ENCODE data around the gene CASQ1. TPM values are rescaled to one million over a fixed set of nuclear protein-coding genes. Genes with fewer than 3 reads are reported as not detected.
A peak's percentile ranks its signal among the peaks of the same experiment; 100 is the strongest.

CASQ1 gene
- total RNA-seq, 1 donor from 2014 or later: 109 TPM

DNA sequence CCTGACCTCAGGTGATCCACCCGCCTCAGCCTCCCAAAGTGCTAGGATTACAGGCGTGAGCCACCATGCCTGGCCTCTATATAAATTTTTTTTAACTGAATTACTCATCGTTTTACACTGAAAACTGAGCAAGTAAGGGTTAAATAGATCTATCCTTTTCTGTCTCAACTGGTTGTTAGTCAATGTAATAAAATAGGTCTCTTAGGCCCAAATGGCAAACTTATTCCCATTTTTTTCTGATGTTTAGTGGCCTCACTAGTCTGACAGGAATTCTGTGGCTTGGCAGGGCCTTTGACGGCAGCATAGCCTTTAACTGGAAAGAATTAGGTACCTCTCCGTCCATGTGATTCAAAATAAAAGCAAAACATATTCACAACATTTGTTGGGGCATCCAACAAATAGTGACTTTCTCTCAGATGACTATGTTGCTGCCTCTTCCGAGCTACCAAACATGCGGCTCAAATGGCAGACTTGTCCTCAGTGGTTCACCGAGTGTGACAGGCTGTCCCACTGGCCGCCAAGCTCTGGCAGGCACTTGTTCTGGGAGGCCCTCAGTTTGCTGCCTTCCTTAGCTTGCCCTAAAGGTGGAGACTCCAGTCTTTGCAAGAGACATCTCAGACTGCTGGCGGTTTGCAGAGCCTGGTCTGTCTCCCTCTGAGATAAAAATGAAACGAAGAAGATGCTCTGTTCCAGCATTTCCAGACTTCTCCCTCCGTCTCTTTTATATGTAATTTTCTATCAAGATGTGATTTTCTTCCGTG is 21.6 kb upstream of the CASQ1 start:
- no peak for DNase-seq

DNA sequence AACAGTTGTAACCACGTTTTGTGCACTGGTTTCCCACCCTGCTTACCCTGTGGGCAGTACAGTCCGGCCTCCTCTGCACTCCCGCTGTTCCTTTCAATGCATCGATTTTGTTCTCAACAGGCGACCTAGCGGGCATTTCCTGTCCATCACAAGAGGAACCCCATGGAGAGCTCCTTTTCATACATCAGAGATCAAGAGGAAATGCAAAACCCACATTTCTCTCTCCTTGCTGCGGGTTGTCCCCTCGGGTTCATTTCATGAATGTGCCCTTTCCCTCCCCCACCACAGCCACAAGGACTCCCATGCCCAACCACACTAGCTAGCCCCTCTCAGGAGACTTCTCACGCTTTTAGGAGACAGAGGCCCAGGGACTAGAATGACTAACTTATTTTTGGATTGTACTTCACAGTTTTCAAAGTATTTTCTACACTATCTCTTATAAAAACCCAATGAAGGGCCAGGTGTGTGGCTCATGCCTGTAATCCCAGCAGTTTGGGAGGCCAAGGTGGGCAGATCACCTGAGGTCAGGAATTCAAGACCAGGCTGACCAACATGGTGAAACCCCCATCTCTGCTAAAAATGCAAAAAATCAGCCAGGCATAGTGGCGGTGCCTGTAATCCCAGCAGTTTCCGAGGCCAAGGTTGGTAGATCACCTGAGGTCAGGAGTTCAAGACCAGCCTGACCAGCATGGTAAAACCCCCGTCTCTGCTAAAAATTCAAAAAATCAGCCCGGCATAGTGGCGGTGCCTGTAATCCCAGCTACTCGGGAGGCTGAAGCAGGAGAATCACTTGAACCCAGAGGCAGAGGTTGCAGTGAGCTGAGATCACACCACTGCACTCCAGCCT is 20.6 kb upstream of the CASQ1 start:
- no peak for DNase-seq

DNA sequence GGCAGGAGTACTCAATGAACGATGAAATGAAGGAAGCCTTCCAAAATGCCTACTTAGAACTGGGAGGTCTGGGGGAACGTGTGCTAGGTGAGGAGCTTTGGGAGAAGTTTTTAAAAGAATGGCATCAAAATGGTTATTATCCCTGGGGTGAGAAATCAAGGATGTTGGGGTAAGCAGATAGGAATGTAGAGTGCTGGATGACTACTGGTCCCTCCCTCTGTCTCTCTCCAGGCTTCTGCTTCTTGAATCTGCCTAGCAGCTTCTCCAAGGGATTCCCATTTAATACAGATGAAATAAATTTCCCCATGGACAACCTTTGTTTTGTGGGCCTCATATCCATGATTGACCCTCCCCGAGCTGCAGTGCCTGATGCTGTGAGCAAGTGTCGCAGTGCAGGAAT is 19.0 kb upstream of the CASQ1 start:
- no peak for DNase-seq

DNA sequence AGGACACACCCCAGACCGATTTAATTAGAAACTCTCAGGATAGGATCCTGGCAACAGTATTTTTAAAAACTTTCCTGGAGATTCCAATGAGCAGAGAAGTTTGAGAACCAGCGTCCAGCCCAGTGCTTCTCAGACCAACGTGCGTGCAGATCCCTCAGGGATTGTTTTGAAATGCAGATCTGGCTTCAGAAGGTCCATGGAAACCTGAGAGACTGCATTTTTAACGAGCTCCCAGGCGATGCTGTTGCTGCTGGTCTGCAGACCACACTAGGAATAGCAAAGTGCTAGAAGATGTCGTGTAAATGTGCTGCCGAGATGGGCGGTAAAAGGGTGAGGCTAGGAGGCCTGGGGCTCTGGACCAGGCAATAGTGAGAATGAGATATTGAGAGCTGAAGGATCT is 18.4 kb upstream of the CASQ1 start:
- DNase-seq: no peak

DNA sequence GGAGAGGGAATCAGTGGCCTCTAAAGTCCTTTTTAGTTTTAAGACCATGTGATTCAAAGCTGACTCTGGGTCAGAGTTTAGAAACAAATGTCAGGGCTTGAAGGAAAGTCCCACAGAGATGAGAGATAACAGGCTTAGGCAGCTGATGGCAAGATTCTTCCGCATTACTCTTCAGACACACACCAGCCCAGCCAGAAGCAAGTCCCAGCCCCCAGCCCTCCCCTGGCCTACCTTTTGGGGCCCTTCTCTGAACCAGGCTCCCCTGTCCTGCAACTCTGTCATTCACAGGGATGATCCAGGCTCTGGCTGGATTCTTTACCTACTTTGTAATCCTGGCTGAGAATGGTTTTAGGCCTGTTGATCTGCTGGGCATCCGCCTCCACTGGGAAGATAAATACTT is 13.1 kb upstream of the CASQ1 start:
- no peak for DNase-seq

DNA sequence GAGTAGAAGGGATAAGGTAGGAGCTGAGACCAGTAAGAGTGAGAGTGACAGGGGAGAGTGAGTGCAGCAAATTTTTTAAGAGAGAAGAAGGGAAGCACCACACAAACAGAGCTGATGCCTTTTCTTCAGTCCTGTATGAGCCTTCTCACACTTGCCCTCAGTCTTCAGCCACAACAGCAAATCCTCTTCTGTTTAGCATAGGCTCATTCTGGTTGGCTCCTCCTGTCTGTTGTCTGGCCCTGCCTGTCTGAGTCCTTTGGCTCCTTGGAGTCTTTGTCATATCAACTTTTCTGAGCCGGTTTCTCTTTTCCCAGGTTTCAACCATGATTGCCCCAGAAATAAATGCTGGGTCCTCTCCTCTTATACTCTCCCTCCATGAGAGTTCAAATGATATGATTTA is 12.7 kb upstream of the CASQ1 start:
- DNase-seq: no peak

DNA sequence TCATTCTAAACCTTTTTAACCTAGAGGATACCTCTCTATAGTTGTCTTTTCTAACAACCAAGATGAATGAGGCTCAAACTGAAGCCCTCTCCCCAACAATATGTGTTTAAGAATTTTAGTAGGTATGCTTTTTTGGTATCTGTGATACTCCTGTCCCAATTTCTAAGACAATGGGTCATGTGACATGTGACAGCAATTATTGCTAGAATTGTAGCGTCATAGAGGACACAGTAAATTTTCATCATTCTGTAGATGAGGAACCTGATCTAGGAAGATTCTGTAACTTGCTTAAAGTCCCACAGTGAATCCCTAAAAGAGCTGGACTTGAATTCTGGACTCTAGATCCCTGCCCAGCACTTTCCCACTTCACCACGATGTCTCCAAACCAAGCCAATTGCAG is 11.6 kb upstream of the CASQ1 start:
- no peak for DNase-seq

DNA sequence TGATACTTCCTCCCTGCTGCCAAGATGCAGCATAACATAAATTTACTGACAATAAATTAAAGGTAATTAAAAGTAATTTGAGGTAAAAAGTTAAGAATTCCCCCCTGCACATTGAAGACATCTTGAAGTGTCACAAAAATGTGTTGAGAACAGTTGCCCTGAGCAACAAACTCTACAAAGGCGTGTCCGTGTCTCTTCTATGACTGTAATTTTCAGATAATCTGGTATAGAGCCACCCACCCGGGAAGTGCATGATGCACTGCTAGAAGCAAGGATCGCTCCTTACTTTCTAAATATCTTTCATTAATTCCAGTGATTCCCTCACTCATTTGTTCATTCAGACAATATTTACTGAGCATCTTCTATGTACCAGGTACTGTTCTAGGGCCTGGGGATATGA is 11.0 kb upstream of the CASQ1 start:
- no peak for DNase-seq

DNA sequence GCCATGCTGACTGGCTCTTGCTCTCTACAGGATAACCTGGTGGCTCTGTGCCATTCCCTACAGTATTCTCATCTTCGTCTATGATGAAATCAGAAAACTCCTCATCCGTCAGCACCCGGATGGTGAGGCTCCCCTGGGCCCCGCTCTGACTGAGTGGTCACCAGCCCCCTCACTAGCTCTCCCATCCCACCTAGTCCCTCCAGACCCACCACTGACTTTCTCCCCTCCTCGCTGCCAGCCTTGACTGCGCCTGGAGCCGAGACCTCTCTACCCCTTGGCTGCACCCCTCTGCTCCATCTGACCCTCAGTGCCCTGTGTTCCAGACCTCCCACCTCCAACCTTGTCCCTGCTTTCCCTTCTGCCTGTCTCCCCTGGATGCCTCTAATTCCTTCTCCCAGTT is 4.1 kb upstream of the CASQ1 start:
- no peak for DNase-seq

DNA sequence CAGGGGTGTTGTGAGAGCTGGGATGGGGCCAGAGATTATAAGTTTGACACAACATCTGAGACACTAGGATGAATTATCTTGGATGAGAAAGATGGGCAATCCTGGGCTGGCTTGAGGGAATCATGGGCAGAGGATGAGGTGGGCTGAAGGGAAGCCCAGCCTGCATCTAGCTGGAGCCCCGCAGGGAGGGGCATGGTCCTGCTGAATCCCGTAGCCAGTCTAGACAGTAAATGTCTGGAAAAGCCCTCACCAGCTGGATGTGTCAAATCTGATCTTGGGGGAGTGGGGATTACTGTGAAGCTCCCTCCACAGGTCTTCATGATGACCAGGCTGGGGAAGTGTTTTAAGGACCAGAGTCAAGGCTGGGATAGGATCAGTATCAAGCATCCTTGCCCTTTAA is 3.6 kb upstream of the CASQ1 start:
- DNase-seq: no peak

DNA sequence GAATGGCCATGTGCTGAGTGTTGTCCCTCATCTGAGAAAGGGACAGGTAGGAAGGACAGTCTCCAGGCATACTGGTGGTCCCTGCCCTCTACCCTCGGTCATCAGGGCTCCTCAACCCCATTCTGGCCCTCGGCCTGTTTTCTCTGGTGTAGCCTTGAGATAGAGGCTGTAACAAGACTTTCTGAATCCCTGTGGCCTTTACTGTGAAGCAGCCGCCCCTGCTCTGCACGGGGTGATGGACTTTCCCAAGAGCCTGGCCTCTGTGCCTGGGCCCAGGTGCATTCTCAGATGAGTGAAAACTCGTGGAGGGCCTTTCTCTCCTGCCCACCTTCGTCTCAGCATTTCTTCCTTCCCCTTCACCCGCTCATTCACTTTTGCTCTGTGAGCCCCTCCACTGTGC is 3.0 kb upstream of the CASQ1 start:
- no peak for DNase-seq

DNA sequence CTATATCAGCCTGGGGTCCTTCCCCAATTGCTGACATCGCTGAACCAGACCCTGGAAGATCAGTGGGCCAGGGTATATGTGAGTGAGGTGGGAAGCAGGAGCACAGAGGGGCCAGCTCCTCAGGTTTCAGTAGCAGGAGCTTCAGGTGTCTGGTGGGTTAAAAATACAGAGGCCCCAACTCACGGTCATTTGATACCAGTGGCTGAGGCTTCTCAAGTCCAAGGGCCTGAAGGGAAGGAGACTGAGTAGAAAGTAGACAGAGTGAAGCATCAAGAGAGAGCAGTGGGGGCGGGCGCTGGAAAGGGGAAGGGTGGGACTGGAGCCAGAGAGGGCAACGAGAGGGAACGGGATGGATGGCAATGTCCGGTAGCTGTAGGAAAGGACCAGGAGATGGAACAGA is 2.0 kb upstream of the CASQ1 start:
- DNase-seq: no peak

DNA sequence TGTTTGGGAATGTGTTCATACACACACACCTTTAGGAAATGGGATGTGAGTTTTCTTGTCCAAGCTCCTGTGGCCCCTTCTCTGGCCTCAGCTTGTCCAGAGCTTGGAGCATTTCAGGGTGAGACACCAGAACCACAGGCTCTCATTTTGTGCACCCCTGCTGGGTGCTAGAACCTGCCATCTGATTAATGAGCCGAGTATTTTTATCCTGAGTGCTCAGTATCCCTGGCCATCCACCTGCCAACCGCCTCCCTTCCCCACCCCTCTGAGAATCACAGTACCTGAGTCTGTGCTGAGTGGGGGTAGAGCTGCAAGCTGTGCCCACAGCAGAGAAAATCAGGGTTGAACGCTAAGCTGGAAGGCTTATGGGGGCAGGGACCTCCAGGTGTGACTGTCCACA is 1.4 kb downstream of the CASQ1 start:
- no peak for DNase-seq

DNA sequence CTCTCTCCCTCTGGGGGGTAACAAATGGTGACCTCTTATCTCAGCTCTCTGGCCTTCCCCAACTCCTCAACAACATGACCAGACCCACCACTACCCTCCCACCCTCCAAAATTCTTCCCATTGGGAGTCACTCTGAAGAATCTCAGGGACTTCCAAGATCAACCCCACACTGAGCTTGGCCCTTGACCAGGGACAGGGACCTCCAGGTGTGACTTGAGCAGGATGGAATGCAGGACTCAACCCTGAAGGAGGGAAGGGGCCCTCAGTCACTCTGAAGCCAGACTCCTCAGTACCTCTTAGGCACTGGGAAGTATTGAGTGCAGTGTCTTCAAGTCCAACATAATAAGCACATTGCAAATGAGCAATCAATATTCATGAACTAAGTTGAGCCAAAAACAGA is 1.9 kb downstream of the CASQ1 start:
- no peak for DNase-seq

DNA sequence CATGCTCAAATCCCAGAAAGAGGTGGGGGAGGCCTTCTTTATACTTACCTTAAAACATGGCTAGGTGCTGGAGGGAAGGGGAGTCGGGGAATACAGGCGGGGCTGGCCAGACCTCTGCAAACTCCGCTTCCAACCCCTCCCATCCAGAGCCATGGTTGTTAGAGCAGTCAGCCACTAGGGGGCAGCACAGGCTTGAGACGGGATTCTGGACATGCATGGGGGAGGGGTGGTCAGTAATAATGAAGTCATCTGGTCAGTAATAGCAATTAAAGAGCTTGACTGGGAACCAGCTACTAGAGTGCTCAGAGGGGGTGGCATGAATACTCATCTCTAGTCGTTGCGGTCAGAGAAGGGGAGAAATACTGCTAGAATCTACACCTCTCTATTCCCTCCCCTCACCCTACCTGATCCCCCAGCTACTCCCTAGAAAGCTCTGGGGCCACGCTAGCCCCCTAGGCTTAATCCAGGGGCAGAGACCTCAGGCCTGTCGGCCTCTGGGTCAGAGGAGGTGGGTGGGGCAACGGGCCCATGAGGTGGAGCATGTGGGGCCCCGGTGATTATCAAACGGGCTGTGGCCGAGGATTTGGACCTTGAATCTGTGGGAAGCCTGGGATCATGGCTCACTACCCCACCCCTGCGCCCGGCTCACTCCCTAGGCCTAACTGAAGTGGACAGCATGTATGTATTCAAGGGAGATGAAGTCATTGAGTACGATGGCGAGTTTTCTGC is 2.9 kb downstream of the CASQ1 start:
- peak; percentile 76 for DNase-seq

DNA sequence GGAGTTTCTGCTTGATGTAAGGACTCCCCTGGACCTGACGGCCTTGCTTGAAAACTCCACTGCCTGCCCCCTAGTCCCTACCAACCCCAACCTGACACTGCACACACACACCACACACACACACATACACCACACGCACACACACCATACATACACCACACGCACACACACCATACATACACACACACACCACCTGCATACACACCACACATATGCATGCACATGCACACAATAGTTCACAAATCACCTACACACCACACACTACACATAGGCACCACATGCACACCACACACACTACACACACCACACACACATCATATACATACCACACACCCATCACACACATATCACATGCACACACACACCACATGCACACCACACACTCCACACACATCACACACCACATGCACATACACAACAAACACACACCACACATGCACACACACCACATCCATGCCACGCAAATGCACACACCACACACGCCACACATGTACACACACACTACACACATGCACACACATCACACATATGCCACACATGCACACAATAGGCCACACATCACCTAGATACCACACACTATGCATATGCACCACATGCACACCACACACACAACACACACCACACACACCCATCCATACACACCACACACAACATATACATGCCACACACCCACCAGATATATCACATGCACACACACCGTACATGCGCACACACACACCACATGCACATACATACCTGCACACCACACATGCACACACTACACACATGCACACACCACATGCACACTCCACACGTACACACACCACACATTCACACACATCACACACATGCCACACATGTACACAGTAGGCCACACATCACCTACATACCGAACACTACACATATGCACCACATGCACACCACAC is 3.7 kb downstream of the CASQ1 start:
- no peak for DNase-seq

DNA sequence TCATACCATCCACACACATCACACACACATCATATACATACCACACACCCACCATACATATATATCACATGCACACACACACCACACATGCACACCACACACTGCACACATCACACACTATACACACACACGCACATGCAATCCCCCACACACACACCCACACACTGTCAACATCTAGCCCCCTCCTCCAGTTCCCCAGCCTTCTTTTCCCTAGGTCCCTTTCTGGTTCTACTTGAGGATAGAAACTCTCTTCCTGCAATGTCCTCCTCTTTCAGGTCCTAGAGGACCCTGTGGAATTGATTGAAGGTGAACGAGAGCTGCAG is 4.3 kb downstream of the CASQ1 start:
- no peak for DNase-seq

DNA sequence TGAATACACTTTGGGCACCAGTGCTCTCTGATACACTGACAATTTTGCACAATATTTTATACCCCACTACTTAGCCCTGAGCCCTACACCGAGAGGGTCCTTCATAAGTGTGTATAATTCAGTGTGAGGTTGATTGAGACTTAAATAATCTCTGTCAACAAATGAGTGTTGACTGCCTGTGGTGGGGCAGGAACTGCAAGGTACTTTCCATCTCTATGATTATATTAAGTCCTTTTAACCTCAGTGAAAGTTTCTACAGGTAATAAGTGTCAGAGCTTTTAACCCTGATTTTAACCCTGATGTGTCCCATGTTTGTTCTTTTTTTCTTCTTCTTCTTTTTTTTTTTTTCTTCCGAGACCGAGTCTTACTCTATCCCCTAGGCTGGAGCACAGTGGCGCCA is 5.8 kb downstream of the CASQ1 start:
- no peak for DNase-seq

DNA sequence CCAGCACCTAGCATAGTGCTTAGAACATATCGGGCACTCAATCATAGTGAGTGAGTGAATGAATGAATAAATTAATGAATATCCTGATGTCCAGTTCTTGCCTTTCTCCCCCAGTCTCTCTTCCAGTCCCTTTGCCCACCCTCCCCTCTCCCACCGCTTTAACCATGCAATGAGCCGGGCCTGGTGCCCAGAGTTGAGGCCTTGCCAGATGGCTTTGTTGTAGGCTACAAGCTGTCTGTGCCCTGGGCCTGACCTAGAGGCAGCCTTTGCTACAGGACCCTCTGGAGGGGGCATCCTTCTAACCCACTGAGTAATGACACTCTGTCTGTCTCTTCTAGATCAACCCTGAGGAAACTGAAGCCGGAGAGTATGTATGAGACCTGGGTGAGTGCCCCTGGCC is 6.9 kb downstream of the CASQ1 start:
- DNase-seq: no peak

DNA sequence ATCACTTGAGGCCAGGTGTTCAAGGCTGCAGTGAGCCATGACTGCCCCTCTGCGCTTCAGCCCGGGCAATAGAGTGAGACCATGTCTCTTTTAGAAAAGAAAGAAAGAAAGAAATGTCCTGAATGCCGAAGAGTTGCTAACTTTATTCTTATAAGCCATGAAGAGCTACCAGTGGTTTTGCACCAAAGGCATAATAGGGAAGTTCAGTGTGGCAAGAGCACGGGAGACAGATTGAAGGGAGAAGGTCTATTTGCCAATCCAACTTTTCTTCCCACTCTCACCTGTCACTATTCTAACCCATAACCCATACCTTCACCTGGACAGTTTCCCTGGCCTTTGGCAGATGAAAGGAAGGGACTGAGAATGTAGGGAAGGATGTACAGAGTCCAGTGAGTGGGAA is 10.4 kb downstream of the CASQ1 start:
- no peak for DNase-seq

DNA sequence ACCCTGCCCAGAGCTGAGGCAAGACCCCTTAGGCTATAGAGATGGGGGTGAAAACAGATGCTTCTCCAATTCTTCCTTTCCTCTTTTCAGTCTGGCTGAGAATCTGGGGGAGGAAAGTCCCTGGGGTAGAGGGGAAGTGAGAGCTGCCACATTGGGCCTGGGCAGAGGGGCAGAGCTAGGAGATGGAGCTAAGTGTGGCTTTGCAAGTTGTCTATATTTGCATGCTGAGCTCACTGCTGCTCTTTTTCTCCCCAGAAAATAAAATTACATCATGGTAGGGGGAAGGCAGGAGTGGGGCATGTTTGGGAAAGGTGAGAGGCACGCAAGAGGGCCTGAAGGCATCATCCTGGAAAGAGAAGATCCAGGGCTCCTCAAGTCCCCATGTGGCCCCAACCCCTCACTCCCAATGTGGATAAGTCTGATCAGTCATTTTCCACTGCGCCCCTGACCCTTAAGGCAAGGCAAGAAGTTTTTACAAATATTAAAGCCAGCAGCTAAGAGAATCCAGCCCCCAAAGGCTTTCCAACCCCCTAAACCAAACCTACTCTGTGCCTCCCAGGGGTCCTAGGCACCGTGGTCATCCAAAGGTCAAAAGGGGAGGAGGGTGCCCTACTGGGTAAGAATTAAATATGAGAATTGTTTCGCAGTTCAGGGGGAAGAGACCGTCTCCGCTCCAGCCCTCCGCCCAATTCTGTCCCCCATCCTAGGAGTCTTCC is 14.3 kb downstream of the CASQ1 start:
- no peak for DNase-seq

Measured in skin of body (tissue), 2 donors.